Liver (tissue), 9 donors: Measurements from ENCODE around the gene MS4A6A. TPM values are rescaled to one million over a fixed set of nuclear protein-coding genes. Genes with fewer than 3 reads are reported as not detected.

ENCODE experiments used
- DNase-seq: peaks from one replicate; pipeline ENCODE4 v3.0.0-alpha.2; 2017; ENCODE audit warnings: low spot score
- H3K27ac ChIP-seq, 2 donors: one replicate each; pipeline ENCODE4 v1.7.0; 2013; ENCODE audit warnings: inconsistent platforms in 2 of 2, low read length in 2 of 2, control low read depth in 1 of 2, low read depth in 1 of 2, mild to moderate bottlenecking in 1 of 2
- H3K27me3 ChIP-seq, 4 donors: one replicate each; pipeline versions ENCODE4 v1.6.1 to v1.7.0; 2013; ENCODE audit warnings: low read length in 3 of 4, inconsistent platforms in 1 of 4, mild to moderate bottlenecking in 1 of 4, moderate library complexity in 1 of 4; ENCODE audit not compliant: control insufficient read depth in 4 of 4, insufficient read depth in 4 of 4
- H3K36me3 ChIP-seq, 4 donors: one replicate each; pipeline versions ENCODE4 v1.6.1 to v1.7.0; 2013; ENCODE audit warnings: low read length in 3 of 4, mild to moderate bottlenecking in 3 of 4, low read depth in 1 of 4, moderate library complexity in 1 of 4; ENCODE audit not compliant: control insufficient read depth in 4 of 4, insufficient read depth in 3 of 4
- H3K4me1 ChIP-seq, 4 donors: one replicate each; pipeline versions ENCODE4 v1.6.1 to v1.7.0; 2013; ENCODE audit warnings: low read length in 3 of 4, mild to moderate bottlenecking in 3 of 4, moderate library complexity in 1 of 4; ENCODE audit not compliant: control insufficient read depth in 4 of 4, insufficient read depth in 4 of 4
- H3K4me3 ChIP-seq, 3 donors: one replicate each; pipeline versions ENCODE4 v1.6.1 to v1.7.0; 2013; ENCODE audit warnings: low read length in 3 of 3, control low read depth in 1 of 3, low read depth in 1 of 3, mild to moderate bottlenecking in 1 of 3
- H3K9ac ChIP-seq, 2 donors: one replicate each; pipeline ENCODE4 v1.7.0; 2013; ENCODE audit warnings: low read length in 2 of 2, mild to moderate bottlenecking in 2 of 2, moderate library complexity in 2 of 2, control low read depth in 1 of 2, low read depth in 1 of 2
- H3K9me3 ChIP-seq, 4 donors: one replicate each; pipeline versions ENCODE4 v1.6.1 to v1.7.0; 2013; ENCODE audit warnings: low read length in 3 of 4; ENCODE audit not compliant: control insufficient read depth in 4 of 4
- EGR1 ChIP-seq, 2 donors: IDR thresholded peaks; 2 replicates each; pipeline ENCODE4 v1.6.1; 2016 to 2018; ENCODE audit warnings: antibody characterized with exemption in 2 of 2, low read depth in 2 of 2
- FOXA1 ChIP-seq: IDR thresholded peaks from 2 replicates; pipeline ENCODE4 v1.6.1; 2016; ENCODE audit warnings: antibody characterized with exemption
- FOXA2 ChIP-seq: IDR thresholded peaks from 2 replicates; pipeline ENCODE4 v1.6.1; 2016; ENCODE audit warnings: antibody characterized with exemption
- GABPA ChIP-seq, 2 donors: IDR thresholded peaks in 1 of 2; conservative IDR thresholded peaks in 1 of 2; 2 replicates each; pipeline ENCODE4 v1.6.1; 2016; ENCODE audit warnings: antibody characterized with exemption in 2 of 2, mild to moderate bottlenecking in 1 of 2, moderate library complexity in 1 of 2
- HNF4A ChIP-seq, 2 donors: conservative IDR thresholded peaks; 2 replicates each; pipeline ENCODE4 v1.6.1; 2016; ENCODE audit warnings: antibody characterized with exemption in 2 of 2, mild to moderate bottlenecking in 2 of 2
- HNF4G ChIP-seq: IDR thresholded peaks from 2 replicates; pipeline ENCODE4 v1.6.1; 2016; ENCODE audit warnings: antibody characterized with exemption
- JUND ChIP-seq, 2 donors: IDR thresholded peaks; 2 replicates each; pipeline ENCODE4 v1.6.1; 2016; ENCODE audit warnings: antibody characterized with exemption in 2 of 2
- MAX ChIP-seq: IDR thresholded peaks from 2 replicates; pipeline ENCODE4 v1.6.1; 2016; ENCODE audit warnings: antibody characterized with exemption
- NR2F2 ChIP-seq: IDR thresholded peaks from 2 replicates; pipeline ENCODE4 v1.6.1; 2016; ENCODE audit warnings: antibody characterized with exemption
- RAD21 ChIP-seq, 2 donors: IDR thresholded peaks; 2 replicates each; pipeline ENCODE4 v1.6.1; 2016; ENCODE audit warnings: antibody characterized with exemption in 2 of 2, mild to moderate bottlenecking in 2 of 2
- RXRA ChIP-seq, 2 donors: IDR thresholded peaks; 2 replicates each; pipeline ENCODE4 v1.6.1; 2017 to 2018; ENCODE audit warnings: antibody characterized with exemption in 2 of 2, mild to moderate bottlenecking in 1 of 2
- SP1 ChIP-seq: IDR thresholded peaks from 2 replicates; pipeline ENCODE4 v1.6.1; 2018; ENCODE audit warnings: antibody characterized with exemption, mild to moderate bottlenecking
- TAF1 ChIP-seq: conservative IDR thresholded peaks from 2 replicates; pipeline ENCODE4 v1.6.1; 2016; ENCODE audit warnings: antibody characterized with exemption, mild to moderate bottlenecking
- YY1 ChIP-seq: IDR thresholded peaks from 2 replicates; pipeline ENCODE4 v1.6.1; 2016; ENCODE audit warnings: antibody characterized with exemption, mild to moderate bottlenecking
- ZBTB33 ChIP-seq: IDR thresholded peaks from 2 replicates; pipeline ENCODE4 v1.6.1; 2016; ENCODE audit warnings: antibody characterized with exemption
- WGBS: extraction: QIAGEN DNeasy Blood & Tissue Kit; methylation state at CpG from one replicate; pipeline ENCODE4 v1.1.7; 2013; 5-methylcytosine and 5-hydroxymethylcytosine counted together
- polyA plus RNA-seq, 2 donors: library from polyadenylated mRNA; stranded (reverse) in 1 of 2; unstranded in 1 of 2; fragments of 200-250 nt in 1 of 2; fragments of >200 nt in 1 of 2; fragmentation: Nextera tagmentation in 1 of 2; extraction: Ambion mirVana in 1 of 2; gene quantifications; one replicate each; pipeline versions ENCODE4 v1.2.1 to v1.2.3, GENCODE V29; 2013 to 2015
- total RNA-seq, 2 donors: library from RNA; depleted of rRNA; stranded (reverse); fragments of >200 nt; gene quantifications; one replicate each; pipeline ENCODE4 v1.2.3, GENCODE V29; 2014
- TF ChIP-seq, protein P1 (sequence below): IDR thresholded peaks from 2 replicates; pipeline ENCODE4 v1.6.1; 2016; ENCODE audit warnings: antibody characterized with exemption, mild to moderate bottlenecking
- TF ChIP-seq, protein P2 (sequence below): IDR thresholded peaks from 2 replicates; pipeline ENCODE4 v1.6.1; 2016; ENCODE audit warnings: antibody characterized with exemption
- TF ChIP-seq, protein P3 (sequence below): fragments of 150-350 bp; IDR thresholded peaks from 2 replicates; pipeline ENCODE4 v1.5.1; 2017; ENCODE audit warnings: improper control_type of control experiment, low read depth, low read length; ENCODE audit not compliant: missing input control
- donor health status: healthy.
- donor health status: healthy.
- donor health status: healthy.
- donor health status: healthy.
- donor health status: healthy.

Gene MS4A6A
- total and polyA plus RNA-seq, 4 donors, result 64.6 to 117 (median 99.4) TPM

DNA sequence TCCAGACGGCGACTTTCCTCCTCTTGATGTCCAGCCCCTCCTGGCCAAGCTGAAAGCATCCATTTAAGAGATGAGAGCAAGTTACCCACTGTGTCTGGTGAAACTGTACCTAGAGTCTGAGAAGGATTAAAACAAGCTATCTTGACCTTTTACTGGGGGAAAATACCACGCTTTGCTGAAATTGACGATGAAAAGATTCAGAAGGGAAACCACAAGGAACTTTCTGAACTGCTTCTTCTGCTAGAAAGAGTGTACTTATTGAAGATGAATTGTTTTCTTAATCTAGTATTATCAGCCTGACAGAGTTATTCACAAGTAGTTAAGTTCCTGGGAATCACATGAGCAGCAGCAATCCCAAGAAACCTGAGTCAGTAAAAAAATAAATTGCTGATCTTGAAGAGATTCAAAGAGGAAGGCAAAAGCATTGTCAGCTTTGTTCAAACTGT, 13.1 kb upstream of the MS4A6A start:
- peak overlapping the region; percentile 32 to 67 for H3K27ac ChIP-seq
- 64% methylated on average over 4 of the region's 4 CpGs for WGBS
- no peak for DNase-seq

GRCh38 chr11:60194511-60194910, 11.6 kb upstream of the MS4A6A start:
- peaks cover 0 to 3% (median 0%) of the 10 kb centered on the region in 4 donors for H3K27me3 ChIP-seq
- H3K4me3 ChIP-seq, result no peak overlapping the region
- peak overlapping the region in 1 of 2 donors; percentile 30 for H3K27ac ChIP-seq
- H3K36me3 ChIP-seq, result no peaks in the 10 kb centered on the region
- TF ChIP-seq HNF4A (conservative IDR thresholded peaks at IDR 0.05), result no peak
- TF ChIP-seq, protein P1, sequence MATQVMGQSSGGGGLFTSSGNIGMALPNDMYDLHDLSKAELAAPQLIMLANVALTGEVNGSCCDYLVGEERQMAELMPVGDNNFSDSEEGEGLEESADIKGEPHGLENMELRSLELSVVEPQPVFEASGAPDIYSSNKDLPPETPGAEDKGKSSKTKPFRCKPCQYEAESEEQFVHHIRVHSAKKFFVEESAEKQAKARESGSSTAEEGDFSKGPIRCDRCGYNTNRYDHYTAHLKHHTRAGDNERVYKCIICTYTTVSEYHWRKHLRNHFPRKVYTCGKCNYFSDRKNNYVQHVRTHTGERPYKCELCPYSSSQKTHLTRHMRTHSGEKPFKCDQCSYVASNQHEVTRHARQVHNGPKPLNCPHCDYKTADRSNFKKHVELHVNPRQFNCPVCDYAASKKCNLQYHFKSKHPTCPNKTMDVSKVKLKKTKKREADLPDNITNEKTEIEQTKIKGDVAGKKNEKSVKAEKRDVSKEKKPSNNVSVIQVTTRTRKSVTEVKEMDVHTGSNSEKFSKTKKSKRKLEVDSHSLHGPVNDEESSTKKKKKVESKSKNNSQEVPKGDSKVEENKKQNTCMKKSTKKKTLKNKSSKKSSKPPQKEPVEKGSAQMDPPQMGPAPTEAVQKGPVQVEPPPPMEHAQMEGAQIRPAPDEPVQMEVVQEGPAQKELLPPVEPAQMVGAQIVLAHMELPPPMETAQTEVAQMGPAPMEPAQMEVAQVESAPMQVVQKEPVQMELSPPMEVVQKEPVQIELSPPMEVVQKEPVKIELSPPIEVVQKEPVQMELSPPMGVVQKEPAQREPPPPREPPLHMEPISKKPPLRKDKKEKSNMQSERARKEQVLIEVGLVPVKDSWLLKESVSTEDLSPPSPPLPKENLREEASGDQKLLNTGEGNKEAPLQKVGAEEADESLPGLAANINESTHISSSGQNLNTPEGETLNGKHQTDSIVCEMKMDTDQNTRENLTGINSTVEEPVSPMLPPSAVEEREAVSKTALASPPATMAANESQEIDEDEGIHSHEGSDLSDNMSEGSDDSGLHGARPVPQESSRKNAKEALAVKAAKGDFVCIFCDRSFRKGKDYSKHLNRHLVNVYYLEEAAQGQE, result no peak
- no peak for TF ChIP-seq TAF1
- no peak for TF ChIP-seq NR2F2
- no peak for TF ChIP-seq HNF4G
- no peak for TF ChIP-seq RAD21 (IDR thresholded peaks at IDR 0.05)
- no peak for TF ChIP-seq RXRA (IDR thresholded peaks at IDR 0.05)
- TF ChIP-seq FOXA2, result no peak
- TF ChIP-seq YY1, result no peak
- TF ChIP-seq, protein P2, sequence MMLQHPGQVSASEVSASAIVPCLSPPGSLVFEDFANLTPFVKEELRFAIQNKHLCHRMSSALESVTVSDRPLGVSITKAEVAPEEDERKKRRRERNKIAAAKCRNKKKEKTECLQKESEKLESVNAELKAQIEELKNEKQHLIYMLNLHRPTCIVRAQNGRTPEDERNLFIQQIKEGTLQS, result no peak
- TF ChIP-seq MAX, result no peak
- TF ChIP-seq EGR1 (IDR thresholded peaks at IDR 0.05; ENCODE audit: low read depth in 2 of 2), result no peak
- TF ChIP-seq JUND (IDR thresholded peaks at IDR 0.05), result no peak
- no peak for TF ChIP-seq FOXA1
- no peak for TF ChIP-seq GABPA (IDR thresholded peaks at IDR 0.05 in 1 of 2, conservative IDR thresholded peaks at IDR 0.05 in 1 of 2)
- TF ChIP-seq SP1, result no peak
- TF ChIP-seq, protein P3, sequence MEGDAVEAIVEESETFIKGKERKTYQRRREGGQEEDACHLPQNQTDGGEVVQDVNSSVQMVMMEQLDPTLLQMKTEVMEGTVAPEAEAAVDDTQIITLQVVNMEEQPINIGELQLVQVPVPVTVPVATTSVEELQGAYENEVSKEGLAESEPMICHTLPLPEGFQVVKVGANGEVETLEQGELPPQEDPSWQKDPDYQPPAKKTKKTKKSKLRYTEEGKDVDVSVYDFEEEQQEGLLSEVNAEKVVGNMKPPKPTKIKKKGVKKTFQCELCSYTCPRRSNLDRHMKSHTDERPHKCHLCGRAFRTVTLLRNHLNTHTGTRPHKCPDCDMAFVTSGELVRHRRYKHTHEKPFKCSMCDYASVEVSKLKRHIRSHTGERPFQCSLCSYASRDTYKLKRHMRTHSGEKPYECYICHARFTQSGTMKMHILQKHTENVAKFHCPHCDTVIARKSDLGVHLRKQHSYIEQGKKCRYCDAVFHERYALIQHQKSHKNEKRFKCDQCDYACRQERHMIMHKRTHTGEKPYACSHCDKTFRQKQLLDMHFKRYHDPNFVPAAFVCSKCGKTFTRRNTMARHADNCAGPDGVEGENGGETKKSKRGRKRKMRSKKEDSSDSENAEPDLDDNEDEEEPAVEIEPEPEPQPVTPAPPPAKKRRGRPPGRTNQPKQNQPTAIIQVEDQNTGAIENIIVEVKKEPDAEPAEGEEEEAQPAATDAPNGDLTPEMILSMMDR, result no peak
- TF ChIP-seq ZBTB33, result no peak
- H3K9me3 ChIP-seq, result no peaks in the 10 kb centered on the region
- no peak overlapping the region for H3K9ac ChIP-seq
- DNase-seq, result no peak
- no peaks in the 10 kb centered on the region for H3K4me1 ChIP-seq
- WGBS, result 62% methylated on average over 3 of the region's 3 CpGs

More for the DNA sequence above, 13.1 kb upstream of the MS4A6A start:
- Histone ChIP-seq H3K9me3 (no peaks in the 10 kb centered on the region), H3K4me1 (no peaks in the 10 kb centered on the region), H3K4me3 (no peak overlapping the region), H3K9ac (no peak overlapping the region), H3K27me3 (peaks cover 0 to 3% (median 0%) of the 10 kb centered on the region in 4 donors), H3K36me3 (no peaks in the 10 kb centered on the region)
- TF ChIP-seq HNF4A (conservative IDR thresholded peaks at IDR 0.05), result no peak
- no peak for TF ChIP-seq RAD21 (IDR thresholded peaks at IDR 0.05)
- TF ChIP-seq RXRA (IDR thresholded peaks at IDR 0.05), result no peak
- no peak for TF ChIP-seq GABPA (IDR thresholded peaks at IDR 0.05 in 1 of 2, conservative IDR thresholded peaks at IDR 0.05 in 1 of 2)
- no peak for TF ChIP-seq FOXA1
- no peak for TF ChIP-seq TAF1
- TF ChIP-seq, protein P3, result no peak
- TF ChIP-seq SP1, result no peak
